CD14-positive monocyte (primary cell): ENCODE results near the gene DMAC1. TPM values are rescaled to one million over a fixed set of nuclear protein-coding genes. Genes with fewer than 3 reads are reported as not detected.

Experiments
- DNase-seq, 3 donors: peaks; one replicate each; pipeline ENCODE4 v3.0.0-alpha.2; 2011 to 2022
- H2AFZ ChIP-seq: 2 replicates; pipeline ENCODE4 v1.6.0; 2012; ENCODE audit warnings: mild to moderate bottlenecking, low read depth, low read length, inconsistent platforms; ENCODE audit not compliant: insufficient read depth, poor library complexity, severe bottlenecking
- H3K27ac ChIP-seq, 2 donors: 1 replicate in 1 of 2; 2 replicates in 1 of 2; pipeline ENCODE4 v1.5.1; 2012 to 2013; ENCODE audit warnings: low read length in 2 of 2, control low read depth in 1 of 2, inconsistent platforms in 1 of 2, low read depth in 1 of 2, mild to moderate bottlenecking in 1 of 2
- H3K27me3 ChIP-seq, 2 donors: one replicate each; pipeline versions ENCODE4 v1.6.0 to v1.6.1; 2011 to 2013; ENCODE audit warnings: low read length in 2 of 2; ENCODE audit not compliant: control insufficient read depth in 2 of 2, insufficient read depth in 2 of 2
- H3K36me3 ChIP-seq, 2 donors: replicated peaks in 1 of 2; 1 replicate in 1 of 2; 2 replicates in 1 of 2; pipeline versions ENCODE4 v1.5.1 to v1.6.1; 2012 to 2013; ENCODE audit warnings: low read length in 2 of 2, control low read depth in 1 of 2, inconsistent platforms in 1 of 2, mild to moderate bottlenecking in 1 of 2; ENCODE audit not compliant: insufficient read depth in 2 of 2, control insufficient read depth in 1 of 2
- H3K4me1 ChIP-seq, 2 donors: 1 replicate in 1 of 2; 2 replicates in 1 of 2; pipeline versions ENCODE4 v1.5.1 to v1.6.1; 2012 to 2013; ENCODE audit warnings: low read length in 2 of 2, control low read depth in 1 of 2, inconsistent platforms in 1 of 2, mild to moderate bottlenecking in 1 of 2, moderate library complexity in 1 of 2; ENCODE audit not compliant: insufficient read depth in 2 of 2, control insufficient read depth in 1 of 2
- H3K4me2 ChIP-seq: replicated peaks from 2 replicates; pipeline ENCODE3; 2012; ENCODE audit warnings: low read length, moderate library complexity, mild to moderate bottlenecking; ENCODE audit not compliant: poor library complexity, severe bottlenecking; ENCODE audit errors: extremely low read depth
- H3K4me3 ChIP-seq, 3 experiments: fragments of 200-600 bp in 1 of 3; sonication (generic) in 1 of 3; replicated peaks in 1 of 3; 1 replicate in 2 of 3; 2 replicates in 1 of 3; pipeline ENCODE4 v1.5.1; 2011 to 2013; ENCODE audit warnings: low read length in 3 of 3, mild to moderate bottlenecking in 3 of 3, control low read depth in 2 of 3, low read depth in 2 of 3, inconsistent platforms in 1 of 3, moderate library complexity in 1 of 3
- H3K79me2 ChIP-seq: 2 replicates; pipeline ENCODE4 v1.6.0; 2012; ENCODE audit warnings: mild to moderate bottlenecking, control low read depth, inconsistent platforms, low read length, moderate library complexity; ENCODE audit not compliant: insufficient read depth
- H3K9ac ChIP-seq: 2 replicates; pipeline ENCODE4 v1.6.0; 2017; ENCODE audit warnings: low read length, mild to moderate bottlenecking; ENCODE audit not compliant: insufficient read depth, poor library complexity, severe bottlenecking
- H3K9me3 ChIP-seq, 2 donors: replicated peaks in 1 of 2; 1 replicate in 1 of 2; 2 replicates in 1 of 2; pipeline versions ENCODE4 v1.5.1 to v1.6.1; 2012 to 2013; ENCODE audit warnings: low read length in 2 of 2, control low read depth in 1 of 2; ENCODE audit not compliant: control insufficient read depth in 1 of 2, insufficient read depth in 1 of 2
- H4K20me1 ChIP-seq: 2 replicates; pipeline ENCODE4 v1.6.0; 2012; ENCODE audit warnings: mild to moderate bottlenecking, low read length, control low read depth, moderate library complexity; ENCODE audit not compliant: insufficient read depth
- H3K27ac Mint-ChIP-seq, 7 donors: one replicate each; pipeline ENCODE4 v1.8.0; 2020; ENCODE audit warnings: mild to moderate bottlenecking in 7 of 7, mixed read lengths in 7 of 7, moderate library complexity in 6 of 7, inconsistent platforms in 2 of 7
- H3K27me3 Mint-ChIP-seq, 3 donors: one replicate each; pipeline ENCODE4 v1.8.0; 2021 to 2022; ENCODE audit warnings: low read depth in 3 of 3, mild to moderate bottlenecking in 3 of 3, mixed read lengths in 3 of 3, moderate library complexity in 3 of 3, inconsistent platforms in 1 of 3
- H3K36me3 Mint-ChIP-seq, 2 donors: one replicate each; pipeline ENCODE4 v1.8.0; 2020; ENCODE audit warnings: mixed read lengths in 2 of 2, inconsistent platforms in 1 of 2, mild to moderate bottlenecking in 1 of 2
- H3K4me1 Mint-ChIP-seq: one replicate; pipeline ENCODE4 v1.8.0; 2020; ENCODE audit warnings: mild to moderate bottlenecking, mixed read lengths
- H3K4me3 Mint-ChIP-seq, 2 donors: one replicate each; pipeline ENCODE4 v1.8.0; 2020; ENCODE audit warnings: mild to moderate bottlenecking in 2 of 2, mixed read lengths in 2 of 2, moderate library complexity in 1 of 2
- H3K9me3 Mint-ChIP-seq, 7 donors: one replicate each; pipeline ENCODE4 v1.8.0; 2020 to 2022; ENCODE audit warnings: mixed read lengths in 7 of 7, mild to moderate bottlenecking in 6 of 7, moderate library complexity in 6 of 7, inconsistent platforms in 2 of 7
- CTCF ChIP-seq: fragments of 200-600 bp; IDR thresholded peaks from one replicate; pipeline ENCODE4 v1.8.0; 2022; ENCODE audit warnings: antibody characterized with exemption, mild to moderate bottlenecking
- WGBS: methylation state at CpG from one replicate; pipeline ENCODE4 v1.1.5; 2013; ENCODE audit warnings: missing lambda C conversion rate; ENCODE audit not compliant: insufficient coverage; 5-methylcytosine and 5-hydroxymethylcytosine counted together
- intact Hi-C, 2 donors: fragments of 100-400 bp; cut with micrococcal nuclease; formaldehyde crosslinking; loops; one replicate each; pipeline versions ENCODE4 v1.15.0 to v1.15.1; 2023
- polyA plus RNA-seq, 3 donors: library from polyadenylated mRNA; depleted of rRNA in 1 of 3; unstranded in 2 of 3; stranded (reverse) in 1 of 3; fragments of 300-500 nt in 2 of 3; fragments of >200 nt in 1 of 3; fragmentation: Illumina TruSeq in 2 of 3; gene quantifications; 1 replicate in 2 of 3; 2 replicates in 1 of 3; pipeline ENCODE4 v1.2.3, GENCODE V29; 2012 to 2021

DMAC1 gene
- polyA plus RNA-seq, 3 donors: 3.0 to 29.6 (median 25.4) TPM

GRCh38 chr9:7841831-7842230 is 42.3 kb upstream of the DMAC1 start:
- DNase-seq: no peak
- Mint-ChIP-seq H3K4me3 (no peak overlapping the region), H3K27me3 (peaks cover 0 to 2% (median 1%) of the 10 kb centered on the region in 3 donors), H3K9me3 (peaks cover 0 to 7% (median 2%) of the 10 kb centered on the region in 7 donors), H3K36me3 (no peaks in the 10 kb centered on the region), H3K27ac (no peak overlapping the region), H3K4me1 (no peaks in the 10 kb centered on the region)
- no peak overlapping the region for H3K27ac ChIP-seq
- no peaks in the 10 kb centered on the region for H3K9me3 ChIP-seq
- intact Hi-C loops: no loop called here
- no peak overlapping the region for H3K9ac ChIP-seq
- H3K4me2 ChIP-seq: no peak overlapping the region
- no peak overlapping the region for H2AFZ ChIP-seq
- H3K4me1 ChIP-seq: no peaks in the 10 kb centered on the region
- no peaks in the 10 kb centered on the region for H3K79me2 ChIP-seq
- H3K36me3 ChIP-seq: no peaks in the 10 kb centered on the region
- H3K27me3 ChIP-seq: no peaks in the 10 kb centered on the region
- WGBS: 88% methylated on average over 1 of the region's 1 CpG
- no peak overlapping the region for H3K4me3 ChIP-seq
- H4K20me1 ChIP-seq: no peaks in the 10 kb centered on the region
- TF ChIP-seq CTCF: no peak

GRCh38 chr9:7834531-7834930 is 35.0 kb upstream of the DMAC1 start:
- no peaks in the 10 kb centered on the region for H3K4me1 Mint-ChIP-seq
- H3K4me1 ChIP-seq: no peaks in the 10 kb centered on the region
- no peaks in the 10 kb centered on the region for H3K36me3 ChIP-seq
- no peak overlapping the region for H3K9ac ChIP-seq
- H3K9me3 Mint-ChIP-seq: peaks cover 3 to 15% (median 6%) of the 10 kb centered on the region in 7 donors
- H3K79me2 ChIP-seq: no peaks in the 10 kb centered on the region
- no peaks in the 10 kb centered on the region for H3K36me3 Mint-ChIP-seq
- WGBS: no CpG with 5 or more reads among the region's 2 CpGs
- intact Hi-C loops: no loop called here
- H4K20me1 ChIP-seq: no peaks in the 10 kb centered on the region
- H3K27me3 ChIP-seq: no peaks in the 10 kb centered on the region
- H3K4me3 ChIP-seq: no peak overlapping the region
- H3K4me3 Mint-ChIP-seq: no peak overlapping the region
- no peak for DNase-seq
- H3K4me2 ChIP-seq: no peak overlapping the region
- H2AFZ ChIP-seq: no peak overlapping the region
- no peaks in the 10 kb centered on the region for H3K9me3 ChIP-seq
- no peak overlapping the region for H3K27ac ChIP-seq
- H3K27me3 Mint-ChIP-seq: no peaks in the 10 kb centered on the region
- no peak for TF ChIP-seq CTCF
- H3K27ac Mint-ChIP-seq: no peak overlapping the region
